Measurements from ENCODE around the gene WDR59.
"Not testable (repeated sequence)": the region's sequence is repeated elsewhere in the genome, so short reads cannot be mapped to it uniquely, and the experiment has no call there.

DNA sequence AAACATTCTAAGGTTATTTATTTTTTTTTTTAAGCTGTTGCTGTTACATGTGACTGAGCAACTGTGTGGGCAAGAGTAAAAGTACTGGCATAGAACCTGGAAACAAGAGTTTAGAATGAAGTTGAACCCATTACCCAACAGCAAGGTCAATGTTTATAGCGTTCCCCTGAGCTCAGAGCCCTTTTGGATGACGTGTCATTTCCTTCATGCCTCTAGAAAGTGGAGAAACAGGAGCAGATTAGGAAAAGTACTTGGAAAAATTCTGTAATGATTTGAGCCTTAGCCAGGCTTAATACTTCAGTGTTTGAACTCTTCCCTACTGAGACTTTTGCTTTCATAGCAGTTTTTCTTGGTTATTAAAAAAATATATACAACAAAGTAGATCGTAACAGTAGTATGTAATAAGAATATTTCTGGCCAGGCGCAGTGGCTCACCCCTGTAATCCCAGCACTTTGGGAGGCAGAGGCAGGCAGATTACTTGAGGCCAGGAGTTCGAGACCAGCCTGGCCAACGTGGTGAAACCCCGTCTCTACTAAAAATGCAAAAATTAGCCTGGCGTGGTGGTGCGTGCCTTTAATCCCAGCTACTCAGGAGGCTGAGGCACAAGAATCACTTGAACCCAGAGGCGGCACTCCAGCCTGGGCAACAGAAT is 41.4 kb upstream of the WDR59 start:
- not testable (repeated sequence) for TF ChIP-seq TCF7 (IDR thresholded peaks at IDR 0.05; ENCODE audit: borderline replicate concordance); EZH2 (IDR thresholded peaks at IDR 0.05; ENCODE audit: borderline replicate concordance, low read depth, low read length); ELK1 (CRISPR knock-in tag; IDR thresholded peaks at IDR 0.05); ZBTB8A (IDR thresholded peaks at IDR 0.05; ENCODE audit: partially characterized antibody); GABPA (tag; conservative IDR thresholded peaks at IDR 0.05; ENCODE audit: low read depth); SIN3A (IDR thresholded peaks at IDR 0.05; ENCODE audit: borderline replicate concordance in 2 of 2, control insufficient read depth in 1 of 2, low read depth in 2 of 2, low read length in 2 of 2); MBD1 (CRISPR knock-in tag; IDR thresholded peaks at IDR 0.05); CREB1 (CRISPR knock-in tag; IDR thresholded peaks at IDR 0.05); ARID1B (IDR thresholded peaks at IDR 0.05); PATZ1 (CRISPR knock-in tag; IDR thresholded peaks at IDR 0.05; ENCODE audit: borderline replicate concordance); CBX2 (IDR thresholded peaks at IDR 0.05; ENCODE audit: insufficient read depth, low read length, poor library complexity, severe bottlenecking); CTBP1 (IDR thresholded peaks at IDR 0.05; ENCODE audit: borderline replicate concordance)
- TF ChIP-seq CREB1 (IDR thresholded peaks at IDR 0.05): peak; percentile 23; the same call in 1 of the 2 replicates
- TF ChIP-seq, protein P1, sequence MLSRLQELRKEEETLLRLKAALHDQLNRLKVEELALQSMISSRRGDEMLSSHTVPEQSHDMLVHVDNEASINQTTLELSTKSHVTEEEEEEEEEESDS (CRISPR knock-in tag; IDR thresholded peaks at IDR 0.05): not testable (repeated sequence)
